Activated T-cell treated with anti-CD3 and anti-CD28 coated beads, Interleukin-2, amount 50 U/mL, for 48 hours (primary cell): Measurements from ENCODE around the gene SCAMP4.
A peak's percentile ranks its signal among the peaks of the same experiment; 100 is the strongest.

Experiments used
- DNase-seq, 2 experiments: peaks; one replicate each; pipeline ENCODE4 v3.0.0-alpha.2; 2020

Gene SCAMP4

GRCh38 chr19:1961000-1961883, 56.0 kb downstream of the SCAMP4 start:
- no peak for DNase-seq

DNA sequence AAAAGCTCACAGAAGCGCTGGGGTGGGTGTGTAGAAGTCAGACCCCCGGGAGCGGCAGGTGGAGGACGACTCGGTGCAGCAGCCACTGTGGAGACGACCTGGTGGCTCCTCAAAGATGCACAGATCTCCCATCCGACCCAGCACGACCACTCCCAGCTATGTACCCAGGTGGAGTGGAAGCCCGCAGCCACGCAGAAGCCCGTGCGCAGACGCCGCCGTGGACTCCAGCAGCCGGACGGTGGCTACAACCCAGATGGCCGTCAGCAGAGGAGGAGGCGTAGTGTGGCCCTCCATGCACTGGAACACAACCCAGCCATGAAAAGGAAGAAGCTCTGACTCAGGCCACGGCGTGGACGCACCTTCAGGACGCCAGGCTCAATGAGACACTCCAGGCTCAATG, 57.5 kb downstream of the SCAMP4 start:
- no peak for DNase-seq

DNA sequence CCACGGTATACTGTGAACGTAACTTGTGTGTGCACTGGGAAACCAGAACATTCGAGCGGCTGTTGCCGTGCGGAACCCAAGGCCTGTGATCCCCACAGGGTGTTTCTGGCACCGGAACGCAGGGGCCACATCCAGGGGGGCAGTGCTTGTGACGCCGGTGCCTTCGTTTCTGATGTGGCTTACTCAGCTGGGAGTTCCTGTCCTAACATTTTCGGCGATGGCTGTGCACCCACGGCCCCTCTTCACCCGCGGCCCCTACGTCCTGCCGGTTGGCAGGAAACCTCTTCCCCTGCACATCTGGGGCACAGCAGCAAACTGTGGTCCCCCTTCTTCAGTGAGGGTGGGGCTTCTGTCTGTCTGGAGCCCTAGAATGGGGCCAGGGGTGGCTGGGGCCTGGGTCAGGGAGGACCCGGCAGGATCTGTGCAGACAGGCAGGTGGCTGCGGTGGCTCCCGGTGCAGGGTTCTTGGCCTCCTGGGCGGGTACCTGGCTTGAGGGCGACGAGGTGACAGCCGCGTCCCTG, 61.9 kb downstream of the SCAMP4 start:
- peak; percentile 34 to 49 for DNase-seq

GRCh38 chr19:1968279-1969175, 63.3 kb downstream of the SCAMP4 start:
- DNase-seq = no peak

GRCh38 chr19:1969176-1970002, 64.2 kb downstream of the SCAMP4 start:
- DNase-seq = no peak

DNA sequence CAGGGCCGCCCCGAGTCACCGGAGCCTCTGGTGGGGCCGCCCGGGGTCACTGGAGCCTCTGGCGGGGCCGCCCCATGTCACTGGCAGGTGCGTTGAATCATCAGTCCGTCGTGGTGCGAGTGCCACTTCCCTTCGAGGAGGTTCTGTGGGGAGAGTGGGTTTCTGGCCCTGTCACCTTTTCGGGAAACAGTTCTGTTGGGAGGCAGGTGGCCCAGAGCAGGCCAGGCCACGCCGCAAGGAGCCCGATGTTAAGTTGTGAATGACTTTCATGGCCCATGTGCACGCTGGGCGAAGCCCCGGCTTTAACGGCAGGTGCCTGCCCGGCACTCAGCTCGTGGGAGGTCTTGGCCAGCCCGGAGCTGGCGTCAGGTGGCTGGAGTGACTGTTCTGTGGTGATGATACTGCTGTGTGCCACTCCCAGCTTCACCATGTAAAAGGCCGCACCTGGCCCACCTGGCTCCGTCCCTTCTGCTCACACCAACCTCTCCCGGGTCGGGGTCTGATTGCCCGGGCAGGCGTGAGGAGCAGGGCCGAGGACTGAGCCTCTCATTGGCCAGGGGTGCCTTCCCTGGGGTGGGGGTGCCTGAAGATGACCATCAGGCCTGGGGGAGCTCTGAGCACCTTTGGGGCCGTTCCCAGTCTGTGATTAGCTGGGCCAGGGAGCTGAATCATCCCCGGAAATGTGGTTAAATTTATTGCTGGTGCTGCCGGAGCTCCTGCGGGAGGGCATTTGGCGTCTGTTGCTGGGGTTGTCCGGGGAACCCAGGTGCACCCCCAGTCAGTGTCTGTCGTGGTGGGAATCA, 65.0 kb downstream of the SCAMP4 start:
- DNase-seq = no peak

DNA sequence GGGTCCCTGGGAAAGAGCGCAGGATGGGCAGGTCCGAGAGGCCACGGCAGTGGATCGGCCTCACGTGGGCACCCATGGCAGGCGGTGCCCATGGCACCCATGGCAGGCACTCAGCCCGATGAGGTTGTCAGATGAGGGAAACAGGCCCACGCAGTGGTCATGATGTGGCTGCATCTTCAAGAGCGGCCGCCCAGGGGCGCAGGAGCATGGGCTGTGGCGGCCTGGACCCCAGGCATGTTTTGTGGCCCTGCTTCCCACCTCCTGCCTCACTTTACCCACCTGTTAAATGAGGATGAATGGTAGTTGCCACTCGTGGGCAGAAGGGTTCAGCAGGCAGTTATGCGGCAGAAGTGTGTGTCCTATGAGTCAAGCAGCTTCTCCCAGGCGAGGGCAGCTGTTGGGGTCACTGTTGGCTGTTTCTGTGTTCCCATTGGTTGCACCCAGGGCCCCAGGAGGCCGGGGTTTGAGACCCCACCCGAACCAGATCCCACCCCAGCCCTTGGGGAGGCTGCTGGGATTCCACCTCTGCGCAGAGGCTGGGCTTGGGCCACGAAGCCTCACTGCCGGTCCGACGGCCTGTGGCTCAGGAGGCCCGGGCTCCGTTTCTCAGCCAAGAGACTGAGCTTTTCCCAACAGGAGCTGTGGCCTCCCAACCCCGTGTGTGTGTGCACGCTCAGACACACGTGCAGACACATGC, 65.8 kb downstream of the SCAMP4 start:
- DNase-seq = no peak

DNA sequence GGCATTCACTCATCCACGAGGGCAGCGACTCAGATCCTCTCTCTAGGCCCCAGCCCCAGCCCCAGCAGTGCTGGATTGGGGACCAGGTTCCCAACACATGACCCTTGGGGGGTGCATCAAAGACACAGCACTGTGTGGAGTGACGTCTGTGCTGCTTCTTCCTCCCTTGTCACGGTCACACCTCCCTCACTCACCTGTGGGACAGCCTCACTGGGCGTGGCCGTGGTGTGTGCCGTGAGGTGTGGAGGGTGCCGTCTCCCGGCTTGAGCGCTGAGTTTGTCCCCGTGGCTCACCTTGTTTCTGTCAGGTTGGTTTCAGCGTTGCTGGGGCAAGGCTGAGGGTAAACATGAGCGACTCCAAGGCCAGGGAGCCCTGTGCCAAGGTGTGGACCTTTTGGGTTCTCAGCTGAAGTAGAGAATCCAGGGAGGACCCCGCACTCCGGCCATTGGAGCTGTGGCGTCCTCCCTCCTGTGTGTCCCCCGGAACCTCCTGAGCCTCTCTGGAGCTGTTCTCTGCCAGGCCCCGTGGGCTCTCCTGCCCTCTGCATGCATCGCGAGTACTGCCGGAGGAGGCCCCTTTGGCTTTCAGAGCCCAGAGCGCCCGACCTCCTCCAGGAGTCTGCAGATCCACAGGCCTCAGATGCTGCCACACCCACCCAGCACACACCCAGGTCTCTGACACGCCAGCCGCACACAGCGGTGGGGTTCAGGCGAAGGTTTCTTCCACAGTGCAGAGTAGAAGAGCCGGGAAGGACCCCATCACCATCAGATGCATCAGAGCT, 69.4 kb downstream of the SCAMP4 start:
- DNase-seq = no peak

GRCh38 chr19:1975162-1975480, 69.9 kb downstream of the SCAMP4 start:
- DNase-seq = no peak
